K562 (cell line): ENCODE results near the gene OSBP2. TPM values are rescaled to one million over a fixed set of nuclear protein-coding genes. Genes with fewer than 3 reads are reported as not detected.

Experiments used
- ATAC-seq: fragments of 200-7000 bp; cut with Tn5 transposase; 3 replicates; pipeline ENCODE4 v1.9.1; 2020; ENCODE audit warnings: moderate library complexity
- BruUV-seq: library from RNA; stranded (reverse); fragments of 400-500 nt; replicated peaks from 2 replicates; lab custom pipeline; 2021; lab: Mats Ljungman, UMichigan
- CTCF ChIA-PET: fragments of 300-600 bp; formaldehyde crosslinking; extraction: SDS; loops from one replicate; lab custom pipeline; 2021; ENCODE audit warnings: low intra/inter-chr PET ratio; lab: Yijun Ruan, JAX
- POLR2A ChIA-PET: fragments of 300-600, 350-650 bp; sonication (Branson Sonifier 250); formaldehyde crosslinking; extraction: SDS; loops from one replicate; lab custom pipeline; 2021; ENCODE audit warnings: antibody characterized with exemption, inconsistent platforms; lab: Yijun Ruan, JAX
- DNase-seq, 4 experiments: peaks; one replicate each; pipeline versions ENCODE4 v3.0.0 to v3.0.0-alpha.2; 2011 to 2018; ENCODE audit warnings: low spot score in 3 of 4, mixed read lengths in 3 of 4; ENCODE audit errors: extremely low read depth in 1 of 4
- FAIRE-seq: peaks from 2 replicates; lab custom pipeline; 2011; peaks lifted over from hg19 to GRCh38; lab: Jason Lieb, UNC
- H2AFZ ChIP-seq: 2 replicates; pipeline ENCODE4 v1.6.0; 2011; ENCODE audit warnings: low read depth, low read length, control low read depth, inconsistent platforms
- H3K27ac ChIP-seq: fragments of 200-600 bp; 3 replicates; pipeline ENCODE4 v1.8.0; 2011; ENCODE audit warnings: low read depth, mild to moderate bottlenecking, control low read depth, inconsistent platforms, low read length, moderate library complexity, mixed read lengths; ENCODE audit errors: extremely low read depth
- H3K27me3 ChIP-seq, 2 experiments: fragments of 300-600 bp in 1 of 2; 2 replicates in 1 of 2; 3 replicates in 1 of 2; pipeline versions ENCODE4 v1.6.0 to v1.8.0; 2011; ENCODE audit warnings: inconsistent platforms in 2 of 2, low read length in 2 of 2, mild to moderate bottlenecking in 1 of 2, mixed read lengths in 1 of 2, moderate library complexity in 1 of 2; ENCODE audit not compliant: control insufficient read depth in 2 of 2, insufficient read depth in 2 of 2
- H3K36me3 ChIP-seq: fragments of 300-600 bp; 3 replicates; pipeline ENCODE4 v1.8.0; 2011; ENCODE audit warnings: mild to moderate bottlenecking, low read length, inconsistent platforms; ENCODE audit not compliant: control insufficient read depth, insufficient read depth
- H3K4me1 ChIP-seq, 2 experiments: fragments of 200-600 bp in 1 of 2; replicated peaks in 1 of 2; 2 replicates in 1 of 2; 3 replicates in 1 of 2; pipeline versions ENCODE4 v1.5.1 to v1.8.0; 2011; ENCODE audit warnings: inconsistent platforms in 2 of 2, low read length in 2 of 2, mild to moderate bottlenecking in 1 of 2, mixed read lengths in 1 of 2, moderate library complexity in 1 of 2; ENCODE audit not compliant: control insufficient read depth in 2 of 2, insufficient read depth in 2 of 2
- H3K4me2 ChIP-seq: 2 replicates; pipeline ENCODE4 v1.6.1; 2011; ENCODE audit warnings: low read length, control low read depth, inconsistent platforms, mixed read lengths; ENCODE audit not compliant: insufficient read depth
- H3K4me3 ChIP-seq: fragments of 200-600 bp; sonication (generic), shearing (Covaris generic); 2 replicates; pipeline ENCODE4 v1.5.1; 2016; ENCODE audit warnings: control low read depth, inconsistent platforms
- H3K79me2 ChIP-seq: fragments of 200-600 bp; 3 replicates; pipeline ENCODE4 v1.8.0; 2011; ENCODE audit warnings: low read length, inconsistent platforms; ENCODE audit not compliant: control insufficient read depth, insufficient read depth
- H3K9ac ChIP-seq, 2 experiments: 2 replicates each; pipeline versions ENCODE4 v1.6.0 to v1.6.1; 2011; ENCODE audit warnings: low read depth in 2 of 2, low read length in 2 of 2, control low read depth in 1 of 2, inconsistent platforms in 1 of 2, mild to moderate bottlenecking in 1 of 2, mixed read lengths in 1 of 2; ENCODE audit not compliant: insufficient read depth in 1 of 2
- H3K9me1 ChIP-seq: one replicate; pipeline ENCODE4 v1.6.0; 2011; ENCODE audit warnings: inconsistent platforms, mild to moderate bottlenecking, low read length, moderate library complexity; ENCODE audit not compliant: control insufficient read depth, insufficient read depth
- H3K9me3 ChIP-seq: replicated peaks from 2 replicates; pipeline ENCODE4 v1.5.1; 2011; ENCODE audit warnings: low read depth, low read length, inconsistent platforms; ENCODE audit not compliant: control insufficient read depth, insufficient read depth
- H4K20me1 ChIP-seq: replicated peaks from 2 replicates; pipeline ENCODE4 v1.6.1; 2011; ENCODE audit warnings: low read length, inconsistent platforms, mixed read lengths; ENCODE audit not compliant: control insufficient read depth, insufficient read depth
- ARID2 ChIP-seq: fragments of 450-650 bp; IDR thresholded peaks from 2 replicates; pipeline ENCODE4 v1.6.1; 2017; ENCODE audit warnings: antibody characterized with exemption, mild to moderate bottlenecking
- EGR1 ChIP-seq: fragments of 450-650 bp; conservative IDR thresholded peaks from 2 replicates; pipeline ENCODE4 v1.6.1; 2017; ENCODE audit warnings: mild to moderate bottlenecking
- ELF1 ChIP-seq: fragments of 200-800 bp; sonication (Bioruptor generic); IDR thresholded peaks from 2 replicates; pipeline ENCODE4 v1.6.1; 2016; ENCODE audit warnings: missing genetic modification characterization, missing compliant biosample characterization
- KAT8 ChIP-seq: fragments of 450-650 bp; IDR thresholded peaks from 2 replicates; pipeline ENCODE4 v1.6.1; 2016; ENCODE audit warnings: low read depth, mild to moderate bottlenecking
- MECOM ChIP-seq: fragments of 250-450 bp; sonication (Bioruptor Pico); IDR thresholded peaks from 2 replicates; pipeline ENCODE4 v1.8.0; 2022; ENCODE audit warnings: inconsistent platforms
- MTA3 ChIP-seq: fragments of 450-650 bp; formaldehyde crosslinking; IDR thresholded peaks from 2 replicates; pipeline ENCODE4 v1.6.1; 2017; ENCODE audit warnings: mild to moderate bottlenecking, borderline replicate concordance
- NCOR1 ChIP-seq: fragments of 450-650 bp; IDR thresholded peaks from 2 replicates; pipeline ENCODE4 v1.6.1; 2016; ENCODE audit warnings: mild to moderate bottlenecking, moderate library complexity
- NFIC ChIP-seq: fragments of 450-650 bp; IDR thresholded peaks from 2 replicates; pipeline ENCODE4 v1.6.1; 2017; ENCODE audit warnings: mild to moderate bottlenecking, inconsistent platforms
- SMAD3 ChIP-seq: fragments of 450-650 bp; formaldehyde crosslinking; conservative IDR thresholded peaks from 2 replicates; pipeline ENCODE4 v1.4.0; 2020; ENCODE audit warnings: mild to moderate bottlenecking
- TAL1 ChIP-seq: fragments of 450-650 bp; IDR thresholded peaks from 2 replicates; pipeline ENCODE4 v1.6.1; 2016; ENCODE audit warnings: mild to moderate bottlenecking
- THRAP3 ChIP-seq: fragments of 450-650 bp; IDR thresholded peaks from 2 replicates; pipeline ENCODE4 v1.6.1; 2016; ENCODE audit warnings: mild to moderate bottlenecking, inconsistent platforms, borderline replicate concordance
- TRIM28 ChIP-seq: fragments of 450-650 bp; IDR thresholded peaks from 2 replicates; pipeline ENCODE4 v1.6.1; 2017
- ZNF124 ChIP-seq: sonication (generic); formaldehyde crosslinking; IDR thresholded peaks from 2 replicates; pipeline ENCODE4 v1.8.1; 2022; ENCODE audit warnings: missing genetic modification reagents
- ZNF146 ChIP-seq: IDR thresholded peaks from one replicate; pipeline ENCODE4 v1.6.1; 2018; ENCODE audit warnings: missing compliant biosample characterization; ENCODE audit not compliant: unreplicated experiment
- WGBS: fragments of 100-300 bp; shearing (Covaris generic); methylation state at CpG from one replicate; pipeline ENCODE4 v1.1.6; 2016; ENCODE audit warnings: low coverage, mixed read lengths; ENCODE audit not compliant: insufficient coverage; ENCODE audit errors: missing lambda C conversion rate; 5-methylcytosine and 5-hydroxymethylcytosine counted together
- in situ Hi-C: fragments of 300-500 bp; cut with MboI; formaldehyde crosslinking; loops from 4 replicates; pipeline ENCODE4 v1.15.0; 2018; ENCODE audit warnings: inconsistent platforms, mixed read lengths
- intact Hi-C: fragments of 100-400 bp; cut with micrococcal nuclease; formaldehyde crosslinking; loops from 2 replicates; pipeline ENCODE4 v1.14.2; 2022
- polyA plus RNA-seq, 8 experiments: library from polyadenylated mRNA; depleted of rRNA in 4 of 8; stranded (reverse) in 5 of 8; unstranded in 3 of 8; fragments of >200 nt; fragmentation: Nextera tagmentation in 2 of 8; fragmentation: Illumina TruSeq in 1 of 8; extraction: Ambion mirVana in 2 of 8; extraction: Trizol in 1 of 8; gene quantifications; 2 replicates each; pipeline versions ENCODE4 v1.2.1 to v1.2.3, GENCODE V29; 2011 to 2014; ENCODE audit warnings: inconsistent platforms in 1 of 8, missing spikeins in 1 of 8
- total RNA-seq, 7 experiments: library from RNA; depleted of rRNA in 6 of 7; stranded (reverse); fragments of >200 nt in 6 of 7; fragmentation: Illumina TruSeq in 2 of 7; extraction: Trizol in 2 of 7; gene quantifications; 2 replicates each; pipeline versions ENCODE4 v1.2.1 to v1.2.3, GENCODE V29; 2011 to 2021; ENCODE audit warnings: low replicate concordance in 1 of 7
- TF ChIP-seq, protein P1 (sequence below): sonication (generic); IDR thresholded peaks from 2 replicates; pipeline ENCODE4 v1.6.1; 2016
- TF ChIP-seq, protein P2 (sequence below), 2 experiments: fragments of 450-650 bp in 1 of 2; sonication (generic) in 1 of 2; formaldehyde crosslinking in 1 of 2; IDR thresholded peaks; 2 replicates each; pipeline versions ENCODE4 v1.7.1 to v1.9.0; 2016 to 2022; ENCODE audit warnings: inconsistent platforms in 1 of 2, mild to moderate bottlenecking in 1 of 2, missing genetic modification reagents in 1 of 2

The OSBP2 gene
- total and polyA plus RNA-seq, 9 of the 15 experiments (the other 6 are each of a cell fraction or from before 2014, with no cell fraction given) = 0.52 to 29.5 (median 21.6) TPM

DNA sequence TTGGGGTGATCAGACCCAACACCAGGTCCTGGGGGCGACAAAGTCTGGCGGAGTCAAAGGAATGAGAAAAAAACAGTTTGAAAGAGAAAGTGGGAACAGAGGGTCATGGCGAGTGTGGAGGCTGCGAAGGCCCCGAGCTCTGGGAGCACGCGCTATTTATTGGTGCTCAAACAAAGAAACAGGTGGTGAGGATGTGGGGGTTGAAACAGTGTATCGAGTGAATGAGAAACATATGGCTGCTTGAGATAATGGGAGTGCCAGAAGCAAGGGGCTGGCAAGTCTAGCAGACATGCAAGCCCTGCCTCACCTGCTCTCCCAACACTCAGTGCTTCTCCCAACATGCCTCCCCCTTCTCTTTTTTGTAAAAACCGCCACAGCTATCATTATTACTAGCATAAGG lies 19.2 kb upstream of the OSBP2 start:
- H3K4me2 ChIP-seq = no peak overlapping the region
- no peaks in the 10 kb centered on the region for H3K79me2 ChIP-seq
- peak; percentile 19 for FAIRE-seq
- ChIA-PET CTCF (no interaction called here), POLR2A (interaction anchor here (0.6 to 2.1 kb wide), 2 partner anchors 9 to 324 kb away, joined by 3 to 5 read pairs; no protein-coding TSS in a partner anchor)
- BruUV-seq = no TSS peak
- no peaks in the 10 kb centered on the region for H4K20me1 ChIP-seq
- in situ Hi-C loops = no loop called here
- H2AFZ ChIP-seq = peak overlapping the region; percentile 63
- H3K4me1 ChIP-seq = peaks cover 15 to 19% of the 10 kb centered on the region in 2 experiments; a peak in 4 of 5 replicates
- no peak overlapping the region for H3K4me3 ChIP-seq
- H3K27ac ChIP-seq = no peak overlapping the region
- DNase-seq = peak in 3 of 4 experiments; percentile 50 to 62 (median 59)
- intact Hi-C loops = no loop called here
- H3K27me3 ChIP-seq = no peaks in the 10 kb centered on the region
- ATAC-seq = no peak; the same call in 2 of the 3 replicates
- no peaks in the 10 kb centered on the region for H3K36me3 ChIP-seq
- H3K9me1 ChIP-seq = no peaks in the 10 kb centered on the region
- WGBS = 22% methylated on average over 9 of the region's 9 CpGs
- H3K9me3 ChIP-seq = no peaks in the 10 kb centered on the region
- H3K9ac ChIP-seq = no peak overlapping the region
- TF ChIP-seq KAT8 (no peak), NFIC (peak; percentile 59), SMAD3 (CRISPR knock-in tag) (no peak), MECOM (CRISPR knock-in tag) (no peak), TAL1 (peak; percentile 64), NCOR1 (peak; percentile 50; the same call in 1 of the 2 replicates), ARID2 (no peak), EGR1 (no peak), ZNF124 (CRISPR knock-in tag) (no peak), ELF1 (tag) (no peak), MTA3 (no peak), THRAP3 (no peak), TRIM28 (no peak), ZNF146 (CRISPR knock-in tag) (no peak)
- TF ChIP-seq, protein P1, sequence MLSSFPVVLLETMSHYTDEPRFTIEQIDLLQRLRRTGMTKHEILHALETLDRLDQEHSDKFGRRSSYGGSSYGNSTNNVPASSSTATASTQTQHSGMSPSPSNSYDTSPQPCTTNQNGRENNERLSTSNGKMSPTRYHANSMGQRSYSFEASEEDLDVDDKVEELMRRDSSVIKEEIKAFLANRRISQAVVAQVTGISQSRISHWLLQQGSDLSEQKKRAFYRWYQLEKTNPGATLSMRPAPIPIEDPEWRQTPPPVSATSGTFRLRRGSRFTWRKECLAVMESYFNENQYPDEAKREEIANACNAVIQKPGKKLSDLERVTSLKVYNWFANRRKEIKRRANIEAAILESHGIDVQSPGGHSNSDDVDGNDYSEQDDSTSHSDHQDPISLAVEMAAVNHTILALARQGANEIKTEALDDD = no peak
- TF ChIP-seq, protein P2, sequence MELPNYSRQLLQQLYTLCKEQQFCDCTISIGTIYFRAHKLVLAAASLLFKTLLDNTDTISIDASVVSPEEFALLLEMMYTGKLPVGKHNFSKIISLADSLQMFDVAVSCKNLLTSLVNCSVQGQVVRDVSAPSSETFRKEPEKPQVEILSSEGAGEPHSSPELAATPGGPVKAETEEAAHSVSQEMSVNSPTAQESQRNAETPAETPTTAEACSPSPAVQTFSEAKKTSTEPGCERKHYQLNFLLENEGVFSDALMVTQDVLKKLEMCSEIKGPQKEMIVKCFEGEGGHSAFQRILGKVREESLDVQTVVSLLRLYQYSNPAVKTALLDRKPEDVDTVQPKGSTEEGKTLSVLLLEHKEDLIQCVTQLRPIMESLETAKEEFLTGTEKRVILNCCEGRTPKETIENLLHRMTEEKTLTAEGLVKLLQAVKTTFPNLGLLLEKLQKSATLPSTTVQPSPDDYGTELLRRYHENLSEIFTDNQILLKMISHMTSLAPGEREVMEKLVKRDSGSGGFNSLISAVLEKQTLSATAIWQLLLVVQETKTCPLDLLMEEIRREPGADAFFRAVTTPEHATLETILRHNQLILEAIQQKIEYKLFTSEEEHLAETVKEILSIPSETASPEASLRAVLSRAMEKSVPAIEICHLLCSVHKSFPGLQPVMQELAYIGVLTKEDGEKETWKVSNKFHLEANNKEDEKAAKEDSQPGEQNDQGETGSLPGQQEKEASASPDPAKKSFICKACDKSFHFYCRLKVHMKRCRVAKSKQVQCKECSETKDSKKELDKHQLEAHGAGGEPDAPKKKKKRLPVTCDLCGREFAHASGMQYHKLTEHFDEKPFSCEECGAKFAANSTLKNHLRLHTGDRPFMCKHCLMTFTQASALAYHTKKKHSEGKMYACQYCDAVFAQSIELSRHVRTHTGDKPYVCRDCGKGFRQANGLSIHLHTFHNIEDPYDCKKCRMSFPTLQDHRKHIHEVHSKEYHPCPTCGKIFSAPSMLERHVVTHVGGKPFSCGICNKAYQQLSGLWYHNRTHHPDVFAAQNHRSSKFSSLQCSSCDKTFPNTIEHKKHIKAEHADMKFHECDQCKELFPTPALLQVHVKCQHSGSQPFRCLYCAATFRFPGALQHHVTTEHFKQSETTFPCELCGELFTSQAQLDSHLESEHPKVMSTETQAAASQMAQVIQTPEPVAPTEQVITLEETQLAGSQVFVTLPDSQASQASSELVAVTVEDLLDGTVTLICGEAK (IDR thresholded peaks at IDR 0.05) = no peak
- TF ChIP-seq, protein P2 (CRISPR knock-in tag; IDR thresholded peaks at IDR 0.05) = no peak
